ENCODE measurements around the gene STRN4. TPM values are rescaled to one million over a fixed set of nuclear protein-coding genes. Genes with fewer than 3 reads are reported as not detected.
"Not testable (repeated sequence)": the region's sequence is repeated elsewhere in the genome, so short reads cannot be mapped to it uniquely, and the experiment has no call there.

STRN4 gene
- total and polyA plus RNA-seq, 12 donors, result 43.3 to 63.3 (median 50.3) TPM

DNA sequence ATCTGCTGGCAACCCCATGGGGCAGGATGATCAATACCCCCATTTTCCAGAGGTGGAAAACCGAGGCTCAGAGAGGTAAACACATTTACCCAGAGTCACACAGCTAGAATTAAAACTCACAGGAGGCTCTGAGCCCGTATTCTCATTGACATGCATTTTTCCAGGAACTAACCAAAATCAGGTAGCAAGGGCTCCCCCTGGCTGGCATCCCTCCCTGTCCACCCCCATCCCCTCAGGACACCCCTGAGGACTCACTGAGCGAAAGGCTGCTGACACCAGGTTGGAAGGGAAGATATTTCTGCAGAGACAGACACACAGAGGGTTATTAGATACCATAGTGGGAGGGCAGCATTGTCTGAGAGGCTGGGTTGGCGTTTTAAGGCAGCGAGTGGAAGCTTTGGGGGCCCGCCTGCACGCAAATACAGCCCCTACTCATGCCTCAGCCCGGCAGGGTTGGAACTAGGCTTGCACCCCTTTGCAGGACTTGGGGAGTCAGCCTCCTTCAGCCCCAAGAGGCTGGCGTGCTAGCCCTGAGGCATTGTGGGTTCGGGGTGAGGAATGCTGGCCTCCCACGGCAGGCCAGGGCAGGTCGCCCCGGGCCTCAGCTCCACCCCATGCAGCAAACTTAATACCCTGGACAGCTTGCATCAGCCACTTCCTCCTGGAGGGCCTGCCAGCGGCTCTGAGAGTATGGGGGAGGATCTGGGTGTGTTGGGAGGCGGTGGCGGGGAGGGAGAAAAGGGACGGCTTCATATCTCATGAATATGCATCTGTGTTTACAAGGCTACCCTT lies 38.2 kb upstream of the STRN4 start:
- ATAC-seq, result peak in 4 of 8 donors; percentile 21 to 46 (median 24)
- Histone ChIP-seq H3K9me3 (no peaks in the 10 kb centered on the region), H3K4me1 (peaks cover 9 to 50% (median 40%) of the 10 kb centered on the region in 9 donors), H3K27me3 (peaks cover 0 to 6% (median 0%) of the 10 kb centered on the region in 7 donors), H3K27ac (peak overlapping the region in 7 of 10 donors; percentile 13 to 93 (median 27)), H3K4me3 (peak overlapping the region in 6 of 10 donors; percentile 9 to 87 (median 43)), H3K36me3 (peaks cover 0 to 39% (median 7%) of the 10 kb centered on the region in 9 donors)
- TF ChIP-seq, protein P1, sequence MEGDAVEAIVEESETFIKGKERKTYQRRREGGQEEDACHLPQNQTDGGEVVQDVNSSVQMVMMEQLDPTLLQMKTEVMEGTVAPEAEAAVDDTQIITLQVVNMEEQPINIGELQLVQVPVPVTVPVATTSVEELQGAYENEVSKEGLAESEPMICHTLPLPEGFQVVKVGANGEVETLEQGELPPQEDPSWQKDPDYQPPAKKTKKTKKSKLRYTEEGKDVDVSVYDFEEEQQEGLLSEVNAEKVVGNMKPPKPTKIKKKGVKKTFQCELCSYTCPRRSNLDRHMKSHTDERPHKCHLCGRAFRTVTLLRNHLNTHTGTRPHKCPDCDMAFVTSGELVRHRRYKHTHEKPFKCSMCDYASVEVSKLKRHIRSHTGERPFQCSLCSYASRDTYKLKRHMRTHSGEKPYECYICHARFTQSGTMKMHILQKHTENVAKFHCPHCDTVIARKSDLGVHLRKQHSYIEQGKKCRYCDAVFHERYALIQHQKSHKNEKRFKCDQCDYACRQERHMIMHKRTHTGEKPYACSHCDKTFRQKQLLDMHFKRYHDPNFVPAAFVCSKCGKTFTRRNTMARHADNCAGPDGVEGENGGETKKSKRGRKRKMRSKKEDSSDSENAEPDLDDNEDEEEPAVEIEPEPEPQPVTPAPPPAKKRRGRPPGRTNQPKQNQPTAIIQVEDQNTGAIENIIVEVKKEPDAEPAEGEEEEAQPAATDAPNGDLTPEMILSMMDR (IDR thresholded peaks at IDR 0.05), result peak in 3 of 9 donors; percentile 3 to 17 (median 11)
- intact Hi-C loops (cut with DNase I), result loop anchor here in 3 of 10 donors (10.0 kb wide), 1 partner anchor 50 kb away; no protein-coding TSS in a partner anchor
- 43 to 64% methylated on average over 17 of the region's 17 CpGs for WGBS, 2 donors
- DNase-seq, result peak; percentile 30 to 43

DNA sequence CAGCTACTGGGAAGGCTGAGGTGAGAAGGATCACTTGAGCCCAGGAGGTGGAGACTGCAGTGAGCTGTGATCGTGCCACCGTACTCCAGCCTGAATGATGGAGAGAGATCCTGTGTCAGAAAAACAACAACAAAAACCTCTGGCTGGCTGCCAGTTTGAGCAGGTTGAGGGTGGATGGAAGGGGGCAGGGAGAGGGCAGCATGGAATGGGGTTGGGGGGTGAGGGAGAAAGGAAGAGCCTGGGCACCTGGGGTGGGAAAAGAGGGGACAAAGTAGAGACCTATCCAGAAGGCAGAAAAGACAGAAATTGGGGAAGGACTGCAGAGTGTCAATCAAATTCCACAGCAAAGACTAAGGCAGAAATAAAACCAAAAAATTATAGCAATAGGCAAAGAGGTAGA lies 37.4 kb upstream of the STRN4 start:
- no peak for DNase-seq
- intact Hi-C loops (cut with DNase I), result loop anchor here in 3 of 10 donors (10.0 kb wide), 1 partner anchor 51 kb away; no protein-coding TSS in a partner anchor
- ATAC-seq, result no peak
- peaks cover 0 to 6% (median 0%) of the 10 kb centered on the region in 7 donors for H3K27me3 ChIP-seq
- peaks cover 0 to 47% (median 7%) of the 10 kb centered on the region in 9 donors for H3K36me3 ChIP-seq
- 60 to 74% methylated on average over 2 of the region's 2 CpGs for WGBS, 2 donors
- H3K4me1 ChIP-seq, result peaks cover 9 to 48% (median 36%) of the 10 kb centered on the region in 9 donors
- peak overlapping the region in 1 of 10 donors; percentile 83 for H3K4me3 ChIP-seq
- no peaks in the 10 kb centered on the region for H3K9me3 ChIP-seq
- TF ChIP-seq, protein P1 (IDR thresholded peaks at IDR 0.05), result no peak
- H3K27ac ChIP-seq, result peak overlapping the region in 2 of 10 donors; percentile 13 to 93

DNA sequence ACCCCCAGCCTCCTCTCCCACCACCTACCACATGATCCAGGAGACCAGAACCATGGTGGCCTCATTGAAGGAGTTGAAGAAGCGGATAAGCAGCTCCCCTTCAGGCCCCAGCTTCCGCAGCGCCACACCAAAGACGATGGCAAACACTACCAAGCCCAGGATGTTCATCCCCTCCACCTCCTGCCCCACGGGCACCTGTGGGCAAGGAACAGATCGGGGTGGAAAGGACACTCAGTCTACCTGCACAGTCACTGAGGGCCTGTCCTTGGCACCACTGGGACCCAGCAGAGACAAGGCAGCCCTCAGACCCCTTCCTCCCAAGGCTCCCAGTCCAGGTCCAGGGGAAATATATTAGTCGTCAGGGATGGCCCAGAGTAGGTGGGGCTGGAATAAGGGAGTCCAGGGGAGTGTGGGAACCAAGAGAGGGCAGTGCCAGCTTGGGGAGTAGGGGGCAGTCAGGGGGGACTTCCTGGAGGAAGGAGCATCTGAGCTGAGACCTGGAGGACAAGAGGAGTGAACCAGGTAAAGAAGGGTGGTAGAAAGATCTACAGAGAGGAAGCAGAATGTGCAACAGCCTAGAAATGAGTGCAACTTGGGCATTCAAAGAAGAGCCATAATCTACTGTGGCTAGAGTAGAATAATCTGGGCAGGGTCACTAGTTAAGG lies 36.2 kb upstream of the STRN4 start:
- Histone ChIP-seq H3K36me3 (peaks cover 0 to 58% (median 7%) of the 10 kb centered on the region in 9 donors), H3K9me3 (no peaks in the 10 kb centered on the region), H3K27me3 (peaks cover 0 to 1% (median 0%) of the 10 kb centered on the region in 7 donors), H3K27ac (no peak overlapping the region), H3K4me3 (no peak overlapping the region), H3K4me1 (peaks cover 4 to 46% (median 30%) of the 10 kb centered on the region in 9 donors)
- WGBS, 2 donors, result 96 to 97% methylated on average over 7 of the region's 7 CpGs
- intact Hi-C loops (cut with DNase I), result loop anchor here in 3 of 10 donors (10.0 kb wide), 1 partner anchor 52 kb away; no protein-coding TSS in a partner anchor
- TF ChIP-seq, protein P1 (IDR thresholded peaks at IDR 0.05), result no peak
- no peak for ATAC-seq
- no peak for DNase-seq

DNA sequence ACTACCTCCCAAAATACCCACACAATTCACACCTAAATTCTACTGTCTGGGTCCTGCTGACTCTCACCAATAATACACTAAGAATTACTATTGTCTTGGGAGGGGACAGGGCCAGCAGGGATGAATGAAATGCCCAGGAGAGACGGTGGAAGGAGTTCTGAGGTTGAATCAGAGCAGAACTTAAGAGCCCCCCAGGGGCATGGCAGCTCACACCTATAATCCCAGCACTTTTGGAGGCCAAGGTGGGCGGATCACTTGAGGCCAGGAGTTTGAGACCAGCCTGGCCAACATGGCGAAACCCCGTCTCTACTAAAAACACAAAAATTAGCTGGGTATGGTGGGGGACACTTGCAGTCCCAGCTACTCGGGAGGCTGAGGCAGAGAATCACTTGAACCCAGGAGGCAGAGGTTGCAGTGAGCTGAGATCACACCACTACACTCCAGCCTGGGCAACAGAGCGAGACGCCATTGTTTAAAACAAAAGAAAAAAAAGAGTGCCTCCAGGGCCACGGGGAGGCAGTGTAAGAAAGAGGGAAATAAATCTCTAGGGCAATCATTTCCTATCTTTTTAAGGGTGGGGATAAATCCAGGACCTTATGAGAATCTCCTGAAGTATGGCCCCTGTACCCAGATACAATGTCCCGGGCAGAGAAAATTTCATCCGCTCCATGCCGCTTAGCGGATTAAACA lies 31.9 kb upstream of the STRN4 start:
- Histone ChIP-seq H3K27ac (peak overlapping the region in 1 of 10 donors; percentile 0), H3K36me3 (peaks cover 0 to 87% (median 22%) of the 10 kb centered on the region in 9 donors)
- TF ChIP-seq, protein P1 (IDR thresholded peaks at IDR 0.05), result peak in 1 of 9 donors; percentile 24
- H3K27me3 ChIP-seq; intact Hi-C loops (cut with DNase I); H3K4me1 ChIP-seq; H3K4me3 ChIP-seq; H3K9me3 ChIP-seq; DNase-seq: not testable (repeated sequence)
- WGBS, 2 donors, result 92 to 93% methylated on average over 12 of the region's 12 CpGs
- peak in 3 of 8 donors; percentile 22 to 35 (median 24) for ATAC-seq
